ENCODE measurements around the gene EVI5.

GRCh38 chr1:92791487-92792066, 6.7 kb upstream of the EVI5 start:
- TF ChIP-seq CTCF (conservative IDR thresholded peaks at IDR 0.05 in 1 of 2, IDR thresholded peaks at IDR 0.05 in 1 of 2; ENCODE audit: extremely low read depth in 1 of 2, insufficient read depth in 1 of 2, low read depth in 1 of 2, low read length in 2 of 2) = no peak
- no peak for TF ChIP-seq EZH2 (IDR thresholded peaks at IDR 0.05; ENCODE audit: borderline replicate concordance, low read length)
